Esophagus squamous epithelium (tissue), 5 donors: Measurements from ENCODE around the gene TMEM101. TPM values are rescaled to one million over a fixed set of nuclear protein-coding genes. Genes with fewer than 3 reads are reported as not detected.
A peak's percentile ranks its signal among the peaks of the same experiment; 100 is the strongest.

ENCODE experiments used
- DNase-seq: peaks from one replicate; lab custom pipeline; 2025; lab: John Stamatoyannopoulos, UW
- H3K27ac ChIP-seq, 4 donors: fragments of 200-600 bp; sonication (generic); one replicate each; pipeline ENCODE4 v1.5.1; 2016 to 2019; ENCODE audit warnings: mild to moderate bottlenecking in 1 of 4
- H3K27me3 ChIP-seq, 4 donors: fragments of 200-600 bp; sonication (generic); 1 replicate in 3 of 4; 2 replicates in 1 of 4; pipeline versions ENCODE4 v1.5.1 to v1.6.0; 2017 to 2021; ENCODE audit warnings: antibody characterized with exemption in 1 of 4
- H3K36me3 ChIP-seq, 3 donors: fragments of 200-600 bp; sonication (generic); one replicate each; pipeline ENCODE4 v1.5.1; 2016 to 2019
- H3K4me1 ChIP-seq, 3 donors: fragments of 200-600 bp; sonication (generic); one replicate each; pipeline ENCODE4 v1.5.1; 2017 to 2019
- H3K4me3 ChIP-seq, 4 donors: fragments of 200-600 bp; sonication (generic); 1 replicate in 3 of 4; 2 replicates in 1 of 4; pipeline ENCODE4 v1.5.1; 2016 to 2019; ENCODE audit warnings: mild to moderate bottlenecking in 2 of 4, moderate library complexity in 1 of 4
- H3K9me3 ChIP-seq, 3 donors: fragments of 200-600 bp; sonication (generic); one replicate each; pipeline ENCODE4 v1.5.1; 2016 to 2019
- CTCF ChIP-seq, 6 experiments: fragments of 450-650 bp in 4 of 6; fragments of 200-600 bp in 2 of 6; sonication (generic) in 2 of 6; IDR thresholded peaks; one replicate each; pipeline ENCODE4 v1.5.1; 2016 to 2019; ENCODE audit warnings: antibody characterized with exemption in 6 of 6, mild to moderate bottlenecking in 4 of 6, moderate library complexity in 4 of 6
- POLR2A ChIP-seq, 4 donors: fragments of 450-650 bp; IDR thresholded peaks; one replicate each; pipeline ENCODE4 v1.6.1; 2017; ENCODE audit warnings: antibody characterized with exemption in 4 of 4, mild to moderate bottlenecking in 4 of 4, moderate library complexity in 3 of 4
- WGBS, 2 donors: methylation state at CpG; one replicate each; pipeline ENCODE4 v1.1.5; 2018; 5-methylcytosine and 5-hydroxymethylcytosine counted together
- intact Hi-C: fragments of 100-400 bp; cut with DNase I; formaldehyde crosslinking; loops from one replicate; pipeline ENCODE4 v1.15.0; 2022
- total RNA-seq, 4 donors: library from RNA; depleted of rRNA; stranded (reverse); fragments of >200 nt; gene quantifications; one replicate each; pipeline ENCODE4 v1.1.0, GENCODE V29; 2016
- donor health status: DM: yes; HTN: yes; CAD: no.

TMEM101 gene
- total RNA-seq, 4 donors from 2014 or later, result 20.6 to 40.8 (median 34.1) TPM

GRCh38 chr17:44006598-44007345, 8.0 kb downstream of the TMEM101 start:
- DNase-seq, result peak; percentile 86
- 0 to 1% methylated on average over 7 to 19 of the region's 40 CpGs for WGBS, 2 donors
- peak overlapping the region; percentile 77 to 90 (median 80) for H3K27ac ChIP-seq
- peak overlapping the region; percentile 27 to 77 (median 59) for H3K4me3 ChIP-seq
- intact Hi-C loops, result no loop called here
- peaks cover 33 to 56% (median 34%) of the 10 kb centered on the region in 3 donors for H3K4me1 ChIP-seq
- H3K9me3 ChIP-seq, result no peaks in the 10 kb centered on the region
- peaks cover 4 to 38% (median 9%) of the 10 kb centered on the region in 4 donors for H3K27me3 ChIP-seq
- H3K36me3 ChIP-seq, result peaks cover 0 to 33% (median 0%) of the 10 kb centered on the region in 3 donors
- TF ChIP-seq POLR2A (IDR thresholded peaks at IDR 0.05) (peak in 1 of 4 donors; percentile 66), CTCF (IDR thresholded peaks at IDR 0.05) (peak in 5 of 6 experiments; percentile 18 to 54 (median 32))

- WGBS, 2 donors, result 0% methylated on average over 8 of the region's 21 CpGs; no CpG with 5 or more reads in 1 of the 2 donors
- Histone ChIP-seq H3K27ac (peak overlapping the region; percentile 77 to 90 (median 80)), H3K4me3 (peak overlapping the region; percentile 27 to 77 (median 59)), H3K36me3 (peaks cover 0 to 28% (median 0%) of the 10 kb centered on the region in 3 donors), H3K9me3 (no peaks in the 10 kb centered on the region), H3K4me1 (peaks cover 33 to 56% (median 34%) of the 10 kb centered on the region in 3 donors), H3K27me3 (peaks cover 4 to 38% (median 9%) of the 10 kb centered on the region in 4 donors)
- intact Hi-C loops, result no loop called here
- no peak for DNase-seq
- TF ChIP-seq POLR2A (IDR thresholded peaks at IDR 0.05), result no peak
- no peak for TF ChIP-seq CTCF (IDR thresholded peaks at IDR 0.05)
Measured at GRCh38 chr17:44006272-44006597, 8.5 kb downstream of the TMEM101 start.

GRCh38 chr17:44005527-44006271, 9.1 kb downstream of the TMEM101 start:
- Histone ChIP-seq H3K4me1 (peaks cover 33 to 56% (median 34%) of the 10 kb centered on the region in 3 donors), H3K36me3 (peaks cover 0 to 22% (median 0%) of the 10 kb centered on the region in 3 donors), H3K9me3 (no peaks in the 10 kb centered on the region), H3K27me3 (peaks cover 4 to 38% (median 9%) of the 10 kb centered on the region in 4 donors), H3K27ac (peak overlapping the region; percentile 77 to 90 (median 80)), H3K4me3 (peak overlapping the region; percentile 27 to 77 (median 59))
- intact Hi-C loops, result no loop called here
- WGBS, 2 donors, result 5 to 19% methylated on average over 9 to 11 of the region's 59 CpGs
- DNase-seq, result no peak
- TF ChIP-seq POLR2A (IDR thresholded peaks at IDR 0.05) (peak in 1 of 4 donors; percentile 32), CTCF (IDR thresholded peaks at IDR 0.05) (peak in 1 of 6 experiments; percentile 34)

- DNase-seq, result no peak
- no peaks in the 10 kb centered on the region for H3K9me3 ChIP-seq
- intact Hi-C loops, result no loop called here
- WGBS, 2 donors, result 0 to 14% methylated on average over 2 to 4 of the region's 71 CpGs
- peaks cover 4 to 38% (median 9%) of the 10 kb centered on the region in 4 donors for H3K27me3 ChIP-seq
- no peak for TF ChIP-seq POLR2A (IDR thresholded peaks at IDR 0.05)
- TF ChIP-seq CTCF (IDR thresholded peaks at IDR 0.05), result no peak
- H3K27ac ChIP-seq, result peak overlapping the region in 3 of 4 donors; percentile 77 to 90 (median 84)
- peaks cover 33 to 56% (median 34%) of the 10 kb centered on the region in 3 donors for H3K4me1 ChIP-seq
- H3K36me3 ChIP-seq, result peaks cover 0 to 15% (median 0%) of the 10 kb centered on the region in 3 donors
- peak overlapping the region; percentile 27 to 77 (median 59) for H3K4me3 ChIP-seq
Measured at GRCh38 chr17:44004761-44005526, 9.8 kb downstream of the TMEM101 start.
